Kidney (tissue), 14 donors: Measurements from ENCODE around the gene MMP13. TPM values are rescaled to one million over a fixed set of nuclear protein-coding genes. Genes with fewer than 3 reads are reported as not detected.
"Not testable (repeated sequence)": the region's sequence is repeated elsewhere in the genome, so short reads cannot be mapped to it uniquely, and the experiment has no call there.

ENCODE experiments used
- DNase-seq, 5 donors: peaks; one replicate each; pipeline ENCODE4 v3.0.0-alpha.2; 2013 to 2020
- FAIRE-seq: peaks from 2 replicates; lab custom pipeline; 2012; peaks lifted over from hg19 to GRCh38; lab: Jason Lieb, UNC
- H3K27ac ChIP-seq, 2 donors: one replicate each; pipeline ENCODE4 v1.7.0; 2013; ENCODE audit warnings: low read depth in 2 of 2, low read length in 2 of 2, inconsistent platforms in 1 of 2
- H3K27me3 ChIP-seq: one replicate; pipeline ENCODE4 v1.7.1; 2013; ENCODE audit warnings: low read length, inconsistent platforms; ENCODE audit not compliant: control insufficient read depth, insufficient read depth
- H3K36me3 ChIP-seq, 3 donors: one replicate each; pipeline versions ENCODE4 v1.7.0 to v1.7.1; 2013; ENCODE audit warnings: low read length in 3 of 3, control low read depth in 1 of 3, inconsistent platforms in 1 of 3; ENCODE audit not compliant: insufficient read depth in 3 of 3, control insufficient read depth in 2 of 3
- H3K4me1 ChIP-seq, 3 donors: one replicate each; pipeline versions ENCODE4 v1.7.0 to v1.7.1; 2013; ENCODE audit warnings: low read length in 3 of 3, inconsistent platforms in 1 of 3, low read depth in 1 of 3; ENCODE audit not compliant: control insufficient read depth in 2 of 3, insufficient read depth in 2 of 3
- H3K4me3 ChIP-seq, 3 donors: one replicate each; pipeline versions ENCODE4 v1.7.0 to v1.8.1; 2013; ENCODE audit warnings: low read length in 3 of 3, control low read depth in 1 of 3, inconsistent platforms in 1 of 3
- H3K9ac ChIP-seq, 3 donors: one replicate each; pipeline versions ENCODE4 v1.7.0 to v1.7.1; 2013; ENCODE audit warnings: low read length in 3 of 3, control low read depth in 1 of 3, inconsistent platforms in 1 of 3
- H3K9me3 ChIP-seq, 3 donors: one replicate each; pipeline versions ENCODE4 v1.7.0 to v1.7.1; 2013; ENCODE audit warnings: low read length in 3 of 3, control low read depth in 1 of 3, inconsistent platforms in 1 of 3; ENCODE audit not compliant: control insufficient read depth in 2 of 3, insufficient read depth in 1 of 3
- intact Hi-C: fragments of 100-400 bp; cut with DNase I; formaldehyde crosslinking; loops from one replicate; pipeline ENCODE4 v1.11.1; 2022
- polyA plus RNA-seq: library from polyadenylated mRNA; stranded (reverse); fragments of 350-450 nt; fragmentation: Illumina TruSeq; extraction: RNeasy Lipid Tissue Mini Kit (QIAGEN cat#74804); gene quantifications from one replicate; pipeline ENCODE4 v1.2.3, GENCODE V29; 2014; ENCODE audit warnings: low read depth, low replicate concordance; ENCODE audit not compliant: insufficient read depth
- total RNA-seq: library from RNA; stranded (reverse); fragmentation: NEBNext Ultra II Directional; extraction: Animal tissue kit (Norgen Biotek cat#: 25700); gene quantifications from one replicate; pipeline ENCODE4 v1.2.1, GENCODE V29; 2021
- TF ChIP-seq, protein P1 (sequence below): IDR thresholded peaks from 3 replicates; pipeline ENCODE4 v1.5.1; 2012; ENCODE audit warnings: mild to moderate bottlenecking, moderate library complexity, borderline replicate concordance; ENCODE audit not compliant: insufficient read depth; ENCODE audit errors: extremely low read depth
- donor health status: control.
- donor health status: control.
- donor health status: control.
- donor health status: control.
- donor health status: control.
- donor health status: DM: yes; HTN: yes; CAD: no.
- donor health status: Normal renal cell carcinoma (clear cell type).

The MMP13 gene
- total and polyA plus RNA-seq, 2 donors from 2014 or later = not detected

DNA sequence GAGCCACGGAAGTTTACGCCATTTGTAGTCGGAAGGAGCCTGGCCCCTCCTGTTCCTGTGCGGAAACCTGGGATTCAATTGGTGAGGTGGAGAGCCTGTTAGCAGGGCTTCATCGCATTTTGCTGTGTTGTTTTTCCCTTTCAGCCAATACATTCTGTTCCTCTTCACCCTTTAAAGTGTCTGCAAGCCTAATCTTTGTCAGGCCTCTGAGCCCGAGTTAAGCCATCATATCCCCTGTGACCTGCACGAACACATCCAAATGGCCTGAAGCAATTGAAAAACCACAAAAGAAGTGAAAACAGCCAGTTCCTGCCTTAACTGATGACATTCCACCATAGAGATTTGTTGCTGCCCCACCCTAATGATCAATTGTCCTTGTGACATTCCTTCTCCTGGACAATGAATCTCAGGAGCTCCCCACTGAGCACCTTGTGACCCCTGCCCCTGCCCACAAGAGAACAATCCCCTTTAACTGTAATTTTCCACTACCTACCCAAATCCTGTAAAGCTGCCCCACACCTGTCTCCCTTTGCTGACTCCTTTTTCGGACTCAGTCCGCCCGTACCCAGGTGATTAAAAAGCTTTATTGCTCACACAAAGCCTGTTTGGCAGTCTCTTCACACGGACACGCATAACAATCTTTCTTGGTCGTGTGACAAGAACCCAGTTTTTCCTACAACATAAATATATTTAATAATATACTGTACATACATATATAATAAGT lies 43.6 kb downstream of the MMP13 start:
- intact Hi-C loops = no loop called here
- peaks cover 0 to 2% (median 0%) of the 10 kb centered on the region in 3 donors for H3K4me1 ChIP-seq
- H3K27ac ChIP-seq = no peak overlapping the region
- no peak overlapping the region for H3K4me3 ChIP-seq
- DNase-seq = no peak
- H3K36me3 ChIP-seq = no peaks in the 10 kb centered on the region
- TF ChIP-seq, protein P1, sequence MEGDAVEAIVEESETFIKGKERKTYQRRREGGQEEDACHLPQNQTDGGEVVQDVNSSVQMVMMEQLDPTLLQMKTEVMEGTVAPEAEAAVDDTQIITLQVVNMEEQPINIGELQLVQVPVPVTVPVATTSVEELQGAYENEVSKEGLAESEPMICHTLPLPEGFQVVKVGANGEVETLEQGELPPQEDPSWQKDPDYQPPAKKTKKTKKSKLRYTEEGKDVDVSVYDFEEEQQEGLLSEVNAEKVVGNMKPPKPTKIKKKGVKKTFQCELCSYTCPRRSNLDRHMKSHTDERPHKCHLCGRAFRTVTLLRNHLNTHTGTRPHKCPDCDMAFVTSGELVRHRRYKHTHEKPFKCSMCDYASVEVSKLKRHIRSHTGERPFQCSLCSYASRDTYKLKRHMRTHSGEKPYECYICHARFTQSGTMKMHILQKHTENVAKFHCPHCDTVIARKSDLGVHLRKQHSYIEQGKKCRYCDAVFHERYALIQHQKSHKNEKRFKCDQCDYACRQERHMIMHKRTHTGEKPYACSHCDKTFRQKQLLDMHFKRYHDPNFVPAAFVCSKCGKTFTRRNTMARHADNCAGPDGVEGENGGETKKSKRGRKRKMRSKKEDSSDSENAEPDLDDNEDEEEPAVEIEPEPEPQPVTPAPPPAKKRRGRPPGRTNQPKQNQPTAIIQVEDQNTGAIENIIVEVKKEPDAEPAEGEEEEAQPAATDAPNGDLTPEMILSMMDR = no peak
- H3K9me3 ChIP-seq = no peaks in the 10 kb centered on the region
- no peak overlapping the region for H3K9ac ChIP-seq
- FAIRE-seq = no peak
- no peaks in the 10 kb centered on the region for H3K27me3 ChIP-seq

DNA sequence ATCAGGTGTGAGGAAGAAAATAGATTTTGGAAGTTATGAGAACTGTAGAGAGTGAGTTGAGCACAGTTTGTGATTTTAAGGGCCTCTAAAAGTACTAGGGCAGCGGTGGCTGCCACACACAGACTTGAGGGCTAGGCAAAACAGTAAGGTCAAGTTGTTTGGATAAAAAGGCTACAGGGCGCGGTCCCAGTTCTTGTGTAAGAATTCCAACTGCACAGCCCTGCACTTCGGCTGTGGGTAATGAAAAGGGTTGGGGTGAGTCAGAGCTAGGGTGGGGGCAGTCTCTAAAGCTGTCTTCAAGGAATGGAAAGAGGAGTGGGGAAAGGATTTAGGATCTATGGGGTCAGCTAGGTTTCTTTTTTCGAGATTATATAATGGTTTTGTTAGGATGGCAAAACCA lies 49.7 kb downstream of the MMP13 start:
- H3K4me3 ChIP-seq, H3K9me3 ChIP-seq, DNase-seq, H3K4me1 ChIP-seq, FAIRE-seq, H3K36me3 ChIP-seq, H3K9ac ChIP-seq, H3K27me3 ChIP-seq, H3K27ac ChIP-seq, intact Hi-C loops: not testable (repeated sequence)

DNA sequence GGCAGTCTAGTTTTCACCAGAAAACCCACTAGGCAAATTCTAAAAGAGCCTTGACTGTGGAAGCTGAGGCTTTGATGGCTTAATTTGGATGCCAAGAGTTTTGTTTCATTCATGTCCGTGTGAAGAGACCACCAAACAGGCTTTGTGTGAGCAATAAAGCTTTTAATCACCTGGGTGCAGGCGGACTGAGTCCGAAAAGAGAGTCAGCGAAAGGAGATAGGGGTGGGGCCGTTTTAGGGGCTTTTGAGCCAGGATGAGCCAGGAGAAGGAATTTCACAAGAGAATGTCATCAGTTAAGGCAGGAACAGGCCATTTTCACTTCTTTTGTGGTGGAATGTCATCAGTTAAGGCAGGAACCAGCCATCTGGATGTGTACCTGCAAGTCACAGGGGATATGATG lies 51.6 kb downstream of the MMP13 start:
- H3K4me1 ChIP-seq, DNase-seq, H3K36me3 ChIP-seq, H3K27ac ChIP-seq, intact Hi-C loops, H3K27me3 ChIP-seq, H3K9ac ChIP-seq, FAIRE-seq, H3K9me3 ChIP-seq, H3K4me3 ChIP-seq: not testable (repeated sequence)

DNA sequence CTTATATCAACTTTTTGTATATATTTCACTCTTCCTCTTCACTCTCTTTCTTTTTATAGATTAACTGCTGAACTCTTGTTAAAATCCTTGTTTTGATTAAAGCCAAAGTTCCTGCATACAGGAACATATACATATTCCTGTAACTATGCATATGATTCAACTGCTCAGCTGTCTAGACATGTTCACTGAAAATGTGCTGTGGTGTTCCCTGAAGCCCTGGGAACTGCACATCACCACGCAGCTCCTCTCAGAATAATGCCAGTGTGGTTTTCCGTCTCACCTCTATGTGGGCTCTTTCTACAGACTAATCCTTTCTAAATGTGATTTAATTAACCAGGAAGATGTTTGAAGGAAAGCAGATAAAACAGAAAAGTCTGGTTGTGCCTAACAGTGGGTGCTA lies 55.2 kb downstream of the MMP13 start:
- Histone ChIP-seq H3K4me1 (no peaks in the 10 kb centered on the region), H3K4me3 (no peak overlapping the region), H3K9me3 (no peaks in the 10 kb centered on the region), H3K27me3 (no peaks in the 10 kb centered on the region), H3K36me3 (no peaks in the 10 kb centered on the region), H3K27ac (no peak overlapping the region), H3K9ac (no peak overlapping the region)
- intact Hi-C loops = no loop called here
- TF ChIP-seq, protein P1 = no peak
- no peak for DNase-seq
- FAIRE-seq = no peak

Other genes with a start within 250 kb of the MMP13 start
- gene MMP27, start 250.0 kb downstream of the MMP13 start, total RNA-seq = not detected
- not detected for gene MMP27, start 250.0 kb downstream of the MMP13 start, polyA plus RNA-seq
- gene MMP8, start 230.8 kb downstream of the MMP13 start, total RNA-seq = 0.16 TPM
- not detected for gene MMP8, start 230.8 kb downstream of the MMP13 start, polyA plus RNA-seq
- not detected for gene MMP10, start 175.1 kb downstream of the MMP13 start, total RNA-seq
- 0.22 TPM for gene MMP10, start 175.1 kb downstream of the MMP13 start, polyA plus RNA-seq
- 0.82 TPM for gene MMP1, start 157.6 kb downstream of the MMP13 start, total RNA-seq
- 0.26 TPM for gene MMP1, start 157.6 kb downstream of the MMP13 start, polyA plus RNA-seq
- gene MMP3, start 112.1 kb downstream of the MMP13 start, total RNA-seq = 0.44 TPM
- not detected for gene MMP3, start 112.1 kb downstream of the MMP13 start, polyA plus RNA-seq
- gene MMP12, start 80.8 kb downstream of the MMP13 start, total RNA-seq = not detected
- not detected for gene MMP12, start 80.8 kb downstream of the MMP13 start, polyA plus RNA-seq
- 17.1 TPM for gene DCUN1D5, start 136.4 kb upstream of the MMP13 start, total RNA-seq
- 17.4 TPM for gene DCUN1D5, start 136.4 kb upstream of the MMP13 start, polyA plus RNA-seq
- gene DYNC2H1, start 153.7 kb upstream of the MMP13 start, total RNA-seq = 30.9 TPM
- 13.5 TPM for gene DYNC2H1, start 153.7 kb upstream of the MMP13 start, polyA plus RNA-seq